Natural killer cell (primary cell): ENCODE results near the gene SGIP1. TPM values are rescaled to one million over a fixed set of nuclear protein-coding genes. Genes with fewer than 3 reads are reported as not detected.

ENCODE experiments used
- ATAC-seq, 3 donors: fragments of 150-1000 bp in 2 of 3; fragments of 200-7000 bp in 1 of 3; cut with Tn5 transposase; 1 replicate in 1 of 3; 2 replicates in 2 of 3; pipeline ENCODE4 v1.10.0; 2021; ENCODE audit warnings: mild to moderate bottlenecking in 2 of 3, moderate library complexity in 2 of 3
- DNase-seq, 2 donors: peaks; one replicate each; pipeline versions ENCODE4 v3.0.0 to v3.0.0-alpha.2; 2013 to 2021; ENCODE audit warnings: mixed read lengths in 1 of 2
- H3K27ac ChIP-seq: one replicate; pipeline ENCODE4 v1.5.1; 2013; ENCODE audit warnings: mild to moderate bottlenecking, low read length
- H3K27me3 ChIP-seq: one replicate; pipeline ENCODE4 v1.6.1; 2013; ENCODE audit warnings: low read length; ENCODE audit not compliant: control insufficient read depth, insufficient read depth
- H3K36me3 ChIP-seq: one replicate; pipeline ENCODE4 v1.6.1; 2013; ENCODE audit warnings: low read length; ENCODE audit not compliant: control insufficient read depth, insufficient read depth
- H3K4me1 ChIP-seq: one replicate; pipeline ENCODE4 v1.6.1; 2013; ENCODE audit warnings: low read length; ENCODE audit not compliant: control insufficient read depth, insufficient read depth
- H3K4me3 ChIP-seq: one replicate; pipeline ENCODE4 v1.5.1; 2013; ENCODE audit warnings: low read length
- H3K9me3 ChIP-seq: one replicate; pipeline ENCODE4 v1.6.1; 2013; ENCODE audit warnings: low read length; ENCODE audit not compliant: control insufficient read depth, insufficient read depth
- H3K27ac Mint-ChIP-seq, 2 donors: one replicate each; pipeline ENCODE4 v1.8.0; 2022; ENCODE audit warnings: mild to moderate bottlenecking in 2 of 2, mixed read lengths in 2 of 2, moderate library complexity in 1 of 2
- H3K27me3 Mint-ChIP-seq, 2 donors: one replicate each; pipeline ENCODE4 v1.8.0; 2022; ENCODE audit warnings: low read depth in 2 of 2, mixed read lengths in 2 of 2
- H3K36me3 Mint-ChIP-seq: one replicate; pipeline ENCODE4 v1.8.0; 2022; ENCODE audit warnings: mixed read lengths
- H3K4me1 Mint-ChIP-seq, 2 donors: one replicate each; pipeline ENCODE4 v1.8.0; 2022; ENCODE audit warnings: mixed read lengths in 2 of 2
- H3K4me3 Mint-ChIP-seq: one replicate; pipeline ENCODE4 v1.8.0; 2022; ENCODE audit warnings: mild to moderate bottlenecking, moderate library complexity, mixed read lengths
- H3K9me3 Mint-ChIP-seq, 2 donors: one replicate each; pipeline ENCODE4 v1.8.0; 2022; ENCODE audit warnings: mixed read lengths in 2 of 2
- CTCF ChIP-seq: fragments of 200-600 bp; IDR thresholded peaks from one replicate; pipeline ENCODE4 v1.8.0; 2022; ENCODE audit warnings: antibody characterized with exemption
- WGBS: methylation state at CpG from one replicate; pipeline ENCODE4 v1.1.7; 2013; ENCODE audit warnings: missing lambda C conversion rate; ENCODE audit not compliant: insufficient coverage; 5-methylcytosine and 5-hydroxymethylcytosine counted together
- intact Hi-C: fragments of 100-400 bp; cut with micrococcal nuclease; formaldehyde crosslinking; loops from one replicate; pipeline ENCODE4 v1.14.2; 2022
- total RNA-seq, 4 donors: library from RNA; stranded (reverse); fragments of 120-200 nt in 1 of 4; gene quantifications; one replicate each; pipeline versions ENCODE4 v1.2.3 to v1.2.4, GENCODE V29; 2013 to 2022

SGIP1 gene
- total RNA-seq, 3 donors from 2014 or later (not counting 1 experiment from before 2014, with no cell fraction given): 0.05 TPM; not detected in 2

- no CpG with 5 or more reads among the region's 1 CpG for WGBS
- ATAC-seq: no peak
- peaks cover 0 to 5% of the 10 kb centered on the region in 2 donors for H3K4me1 Mint-ChIP-seq
These were observed 3.8 kb downstream of the SGIP1 start for GRCh38 chr1:66537718-66538117.

GRCh38 chr1:66539491-66539890 is 5.5 kb downstream of the SGIP1 start:
- Histone ChIP-seq H3K4me3 (no peak overlapping the region), H3K4me1 (no peaks in the 10 kb centered on the region), H3K9me3 (no peaks in the 10 kb centered on the region), H3K27me3 (peaks cover 5% of the 10 kb centered on the region), H3K27ac (no peak overlapping the region), H3K36me3 (no peaks in the 10 kb centered on the region)
- DNase-seq (no peak), ATAC-seq (no peak)
- no peak overlapping the region for H3K4me3 Mint-ChIP-seq
- no peak overlapping the region for H3K27ac Mint-ChIP-seq
- no peak for TF ChIP-seq CTCF
- H3K9me3 Mint-ChIP-seq: no peaks in the 10 kb centered on the region
- H3K4me1 Mint-ChIP-seq: no peaks in the 10 kb centered on the region
- H3K27me3 Mint-ChIP-seq: peaks cover 10 to 16% of the 10 kb centered on the region in 2 donors
- intact Hi-C loops: no loop called here
- no peaks in the 10 kb centered on the region for H3K36me3 Mint-ChIP-seq
- 67% methylated on average over 1 of the region's 1 CpG for WGBS

More at GRCh38 chr1:66537718-66538117, 3.8 kb downstream of the SGIP1 start:
- no peaks in the 10 kb centered on the region for H3K9me3 ChIP-seq
- Mint-ChIP-seq H3K4me3 (no peak overlapping the region), H3K36me3 (no peaks in the 10 kb centered on the region), H3K27me3 (peaks cover 26 to 34% of the 10 kb centered on the region in 2 donors), H3K27ac (no peak overlapping the region), H3K9me3 (no peaks in the 10 kb centered on the region)
- no peak for DNase-seq
- no peak overlapping the region for H3K27ac ChIP-seq
- no peak for TF ChIP-seq CTCF
- intact Hi-C loops: no loop called here
- H3K4me1 ChIP-seq: peaks cover 9% of the 10 kb centered on the region
- peaks cover 5% of the 10 kb centered on the region for H3K27me3 ChIP-seq
- no peaks in the 10 kb centered on the region for H3K36me3 ChIP-seq
- no peak overlapping the region for H3K4me3 ChIP-seq

- Mint-ChIP-seq H3K27ac (no peak overlapping the region), H3K4me3 (no peak overlapping the region), H3K27me3 (peaks cover 5 to 10% of the 10 kb centered on the region in 2 donors), H3K36me3 (no peaks in the 10 kb centered on the region), H3K4me1 (no peaks in the 10 kb centered on the region), H3K9me3 (no peaks in the 10 kb centered on the region)
- H3K27me3 ChIP-seq: no peaks in the 10 kb centered on the region
- H3K27ac ChIP-seq: no peak overlapping the region
- ATAC-seq (no peak), DNase-seq (no peak)
- no peaks in the 10 kb centered on the region for H3K9me3 ChIP-seq
- H3K4me3 ChIP-seq: no peak overlapping the region
- 95% methylated on average over 3 of the region's 3 CpGs for WGBS
- H3K4me1 ChIP-seq: no peaks in the 10 kb centered on the region
- TF ChIP-seq CTCF: no peak
- intact Hi-C loops: no loop called here
- no peaks in the 10 kb centered on the region for H3K36me3 ChIP-seq
These were observed 6.6 kb downstream of the SGIP1 start for GRCh38 chr1:66540434-66541032.

GRCh38 chr1:66542314-66542713 is 8.4 kb downstream of the SGIP1 start:
- Mint-ChIP-seq H3K9me3 (no peaks in the 10 kb centered on the region), H3K27ac (no peak overlapping the region), H3K4me3 (no peak overlapping the region), H3K27me3 (peaks cover 3 to 12% of the 10 kb centered on the region in 2 donors), H3K36me3 (no peaks in the 10 kb centered on the region), H3K4me1 (no peaks in the 10 kb centered on the region)
- Histone ChIP-seq H3K9me3 (no peaks in the 10 kb centered on the region), H3K4me1 (no peaks in the 10 kb centered on the region), H3K27me3 (no peaks in the 10 kb centered on the region), H3K27ac (no peak overlapping the region), H3K36me3 (no peaks in the 10 kb centered on the region), H3K4me3 (no peak overlapping the region)
- no peak for TF ChIP-seq CTCF
- DNase-seq (no peak), ATAC-seq (no peak)
- 95% methylated on average over 7 of the region's 8 CpGs for WGBS
- intact Hi-C loops: no loop called here
